ENCODE data around the gene DDN. TPM values are rescaled to one million over a fixed set of nuclear protein-coding genes. Genes with fewer than 3 reads are reported as not detected.

Gene DDN
- total and polyA plus RNA-seq, 10 of the 15 experiments (the other 5 are each of a cell fraction or from before 2014, with no cell fraction given): 0.10 to 13.4 (median 3.7) TPM

DNA sequence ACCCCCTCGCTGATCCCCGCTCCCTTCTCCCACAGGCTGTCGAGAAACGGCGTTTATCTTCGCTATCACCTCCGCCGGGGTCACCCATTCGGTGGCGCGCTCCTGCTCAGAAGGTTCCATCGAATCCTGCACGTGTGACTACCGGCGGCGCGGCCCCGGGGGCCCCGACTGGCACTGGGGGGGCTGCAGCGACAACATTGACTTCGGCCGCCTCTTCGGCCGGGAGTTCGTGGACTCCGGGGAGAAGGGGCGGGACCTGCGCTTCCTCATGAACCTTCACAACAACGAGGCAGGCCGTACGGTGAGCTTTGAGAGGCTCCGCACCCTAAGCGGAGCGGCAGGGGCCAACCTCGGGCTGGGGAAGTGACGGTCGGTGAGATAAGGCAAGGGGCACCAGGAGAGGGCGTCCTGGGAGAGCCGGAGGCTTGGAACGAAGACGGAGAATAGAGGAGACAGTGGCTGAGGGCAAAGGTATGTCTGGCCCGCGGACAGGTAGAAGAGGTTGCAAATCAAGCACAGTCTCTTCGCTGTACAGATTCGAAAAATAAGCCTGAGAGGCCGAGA lies 18.7 kb downstream of the DDN start:
- Histone ChIP-seq H3K4me1 (ENCODE audit: control insufficient read depth, insufficient read depth, low read length) (peaks cover 34% of the 10 kb centered on the region), H3K27ac (ENCODE audit: control insufficient read depth, insufficient read depth) (no peak overlapping the region), H3K4me2 (ENCODE audit: control insufficient read depth, insufficient read depth) (peak overlapping the region; percentile 36), H3K79me2 (ENCODE audit: control insufficient read depth, insufficient read depth, low read length) (no peaks in the 10 kb centered on the region), H3K27me3 (replicated peaks in 1 of 2; ENCODE audit: control insufficient read depth in 2 of 2, insufficient read depth in 2 of 2, low read length in 1 of 2) (peaks cover 26 to 41% of the 10 kb centered on the region in 2 experiments), H3K9ac (ENCODE audit: control insufficient read depth, insufficient read depth, low read length) (no peak overlapping the region), H3K9me3 (replicated peaks; ENCODE audit: control insufficient read depth, insufficient read depth, low read length) (no peaks in the 10 kb centered on the region), H3K36me3 (ENCODE audit: control insufficient read depth in 2 of 2, insufficient read depth in 2 of 2, low read length in 1 of 2) (no peaks in the 10 kb centered on the region), H4K20me1 (ENCODE audit: control insufficient read depth, insufficient read depth) (no peaks in the 10 kb centered on the region; the same call in 1 of the 2 replicates), H3K4me3 (peak overlapping the region; percentile 61; the same call in 1 of the 2 replicates), H2AFZ (ENCODE audit: control insufficient read depth, low read depth, low read length) (no peak overlapping the region)
- ChIA-PET RAD21 (ENCODE audit: unreplicated experiment) (interaction anchor here (1.0 to 3.4 kb wide), 6 partner anchors 8 to 128 kb away, joined by 3 to 22 read pairs (median 12); partner anchors contain the start of genes ARF3 and DDX23), POLR2A (interaction anchor here (1.5 kb wide), 1 partner anchor 23 kb away, joined by 5 read pairs; the partner anchor contains the start of gene ARF3), CTCF (interaction anchor here (0.7 to 9.5 kb wide), 14 partner anchors 8 to 127 kb away, joined by 3 to 106 read pairs (median 5); partner anchors contain the start of genes ARF3, FKBP11 and RND1), SMC1A (ENCODE audit: uncharacterized antibody, unreplicated experiment) (interaction anchor here (1.0 to 1.9 kb wide), 4 partner anchors 8 to 128 kb away, joined by 3 to 9 read pairs (median 4); partner anchors contain the start of gene DDX23)
- intact Hi-C loops (cut with micrococcal nuclease; ENCODE audit: unreplicated experiment) (no loop called here), in situ Hi-C loops (cut with MboI) (no loop called here)
- FAIRE-seq (no peak), ATAC-seq (no peak), DNase-seq (ENCODE audit: low read depth, low spot score) (no peak)
- 2% methylated on average over 46 of the region's 46 CpGs for WGBS (ENCODE audit: insufficient coverage, insufficient replicate concordance, low lambda C conversion rate, missing lambda C conversion rate)
- no TSS peak for BruUV-seq (replicated peaks)
- TF ChIP-seq BACH1 (IDR thresholded peaks at IDR 0.05; ENCODE audit: borderline replicate concordance): no peak
- TF ChIP-seq STAT1 (conservative IDR thresholded peaks at IDR 0.05): no peak
- TF ChIP-seq BHLHE40 (IDR thresholded peaks at IDR 0.05; ENCODE audit: borderline replicate concordance in 1 of 2, low read depth in 2 of 2, low read length in 1 of 2): peak; percentile 11 to 51; a peak in 1 of 4 replicates
- no peak for TF ChIP-seq FOXK2 (IDR thresholded peaks at IDR 0.05)
- TF ChIP-seq SP1 (IDR thresholded peaks at IDR 0.05; ENCODE audit: low read depth, low read length): no peak
- no peak for TF ChIP-seq CBFB (IDR thresholded peaks at IDR 0.05; ENCODE audit: low read depth)
- no peak for TF ChIP-seq SMAD5 (IDR thresholded peaks at IDR 0.05; ENCODE audit: low read depth)
- TF ChIP-seq, protein P1, sequence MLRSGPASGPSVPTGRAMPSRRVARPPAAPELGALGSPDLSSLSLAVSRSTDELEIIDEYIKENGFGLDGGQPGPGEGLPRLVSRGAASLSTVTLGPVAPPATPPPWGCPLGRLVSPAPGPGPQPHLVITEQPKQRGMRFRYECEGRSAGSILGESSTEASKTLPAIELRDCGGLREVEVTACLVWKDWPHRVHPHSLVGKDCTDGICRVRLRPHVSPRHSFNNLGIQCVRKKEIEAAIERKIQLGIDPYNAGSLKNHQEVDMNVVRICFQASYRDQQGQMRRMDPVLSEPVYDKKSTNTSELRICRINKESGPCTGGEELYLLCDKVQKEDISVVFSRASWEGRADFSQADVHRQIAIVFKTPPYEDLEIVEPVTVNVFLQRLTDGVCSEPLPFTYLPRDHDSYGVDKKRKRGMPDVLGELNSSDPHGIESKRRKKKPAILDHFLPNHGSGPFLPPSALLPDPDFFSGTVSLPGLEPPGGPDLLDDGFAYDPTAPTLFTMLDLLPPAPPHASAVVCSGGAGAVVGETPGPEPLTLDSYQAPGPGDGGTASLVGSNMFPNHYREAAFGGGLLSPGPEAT (IDR thresholded peaks at IDR 0.05; ENCODE audit: low read depth): no peak
- TF ChIP-seq JUND (IDR thresholded peaks at IDR 0.05; ENCODE audit: low read depth, low read length): no peak
- TF ChIP-seq CTCF (IDR thresholded peaks at IDR 0.05 in 2 of 3, conservative IDR thresholded peaks at IDR 0.05 in 1 of 3; ENCODE audit: control insufficient read depth in 2 of 3, extremely low read depth in 1 of 3, insufficient read depth in 1 of 3, low read depth in 3 of 3, low read length in 3 of 3): peak in 1 of 3 experiments; percentile 8; a peak in 1 of 6 replicates
- TF ChIP-seq TAF1 (IDR thresholded peaks at IDR 0.05; ENCODE audit: borderline replicate concordance, low read depth, low read length): no peak
- TF ChIP-seq ZNF274 (IDR thresholded peaks at IDR 0.05; ENCODE audit: insufficient read depth, insufficient read length): no peak
- TF ChIP-seq, protein P2, sequence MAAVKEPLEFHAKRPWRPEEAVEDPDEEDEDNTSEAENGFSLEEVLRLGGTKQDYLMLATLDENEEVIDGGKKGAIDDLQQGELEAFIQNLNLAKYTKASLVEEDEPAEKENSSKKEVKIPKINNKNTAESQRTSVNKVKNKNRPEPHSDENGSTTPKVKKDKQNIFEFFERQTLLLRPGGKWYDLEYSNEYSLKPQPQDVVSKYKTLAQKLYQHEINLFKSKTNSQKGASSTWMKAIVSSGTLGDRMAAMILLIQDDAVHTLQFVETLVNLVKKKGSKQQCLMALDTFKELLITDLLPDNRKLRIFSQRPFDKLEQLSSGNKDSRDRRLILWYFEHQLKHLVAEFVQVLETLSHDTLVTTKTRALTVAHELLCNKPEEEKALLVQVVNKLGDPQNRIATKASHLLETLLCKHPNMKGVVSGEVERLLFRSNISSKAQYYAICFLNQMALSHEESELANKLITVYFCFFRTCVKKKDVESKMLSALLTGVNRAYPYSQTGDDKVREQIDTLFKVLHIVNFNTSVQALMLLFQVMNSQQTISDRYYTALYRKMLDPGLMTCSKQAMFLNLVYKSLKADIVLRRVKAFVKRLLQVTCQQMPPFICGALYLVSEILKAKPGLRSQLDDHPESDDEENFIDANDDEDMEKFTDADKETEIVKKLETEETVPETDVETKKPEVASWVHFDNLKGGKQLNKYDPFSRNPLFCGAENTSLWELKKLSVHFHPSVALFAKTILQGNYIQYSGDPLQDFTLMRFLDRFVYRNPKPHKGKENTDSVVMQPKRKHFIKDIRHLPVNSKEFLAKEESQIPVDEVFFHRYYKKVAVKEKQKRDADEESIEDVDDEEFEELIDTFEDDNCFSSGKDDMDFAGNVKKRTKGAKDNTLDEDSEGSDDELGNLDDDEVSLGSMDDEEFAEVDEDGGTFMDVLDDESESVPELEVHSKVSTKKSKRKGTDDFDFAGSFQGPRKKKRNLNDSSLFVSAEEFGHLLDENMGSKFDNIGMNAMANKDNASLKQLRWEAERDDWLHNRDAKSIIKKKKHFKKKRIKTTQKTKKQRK (IDR thresholded peaks at IDR 0.05; ENCODE audit: low read depth, low read length): no peak
- TF ChIP-seq MTA2 (IDR thresholded peaks at IDR 0.05; ENCODE audit: low read depth): no peak
- no peak for TF ChIP-seq JUNB (IDR thresholded peaks at IDR 0.05)
- TF ChIP-seq YY1 (IDR thresholded peaks at IDR 0.05; ENCODE audit: low read depth, low read length): no peak

All from GM12878 (cell line).